ENCODE measurements around the gene EOGT.

The EOGT gene

DNA sequence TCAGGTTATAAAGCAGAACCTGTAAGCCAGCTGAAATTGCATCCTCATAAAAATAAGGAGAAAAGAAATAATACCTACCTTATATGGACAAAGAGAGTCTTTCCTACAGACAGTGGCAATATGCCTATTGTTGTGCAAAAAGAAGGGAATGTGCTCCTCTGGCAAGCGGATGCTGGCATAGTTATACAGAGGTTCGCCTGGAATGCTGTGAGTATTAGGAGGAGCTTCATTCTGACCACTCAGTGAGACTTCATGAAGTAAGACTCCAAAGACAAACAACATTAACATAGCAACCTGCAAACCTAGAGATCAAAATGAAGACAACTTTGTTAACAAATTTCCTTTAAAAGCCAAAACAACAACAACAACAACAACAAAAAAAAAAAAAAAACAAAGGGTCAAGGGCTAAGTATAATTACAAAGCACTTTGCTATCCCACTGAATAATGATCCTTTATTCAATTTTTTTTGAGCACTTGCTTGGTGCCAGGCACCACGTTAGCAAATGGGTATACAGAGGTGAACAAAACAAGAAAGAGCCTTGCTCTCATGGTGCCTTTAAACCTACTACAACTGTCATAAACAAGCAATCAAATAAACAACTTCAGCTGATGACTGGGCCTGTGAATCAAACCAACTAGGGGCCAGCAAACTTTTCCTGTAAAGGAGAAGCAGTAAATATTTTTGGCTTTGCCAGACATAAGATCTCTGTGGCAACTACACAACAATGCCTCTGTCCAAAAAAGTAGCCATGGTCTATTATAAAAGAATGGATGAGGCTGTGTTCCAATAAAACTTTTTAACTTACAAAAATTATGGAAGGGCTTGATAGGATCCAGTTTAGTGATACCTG lies 3.7 kb downstream of the EOGT start:
- TF ChIP-seq, protein P1, sequence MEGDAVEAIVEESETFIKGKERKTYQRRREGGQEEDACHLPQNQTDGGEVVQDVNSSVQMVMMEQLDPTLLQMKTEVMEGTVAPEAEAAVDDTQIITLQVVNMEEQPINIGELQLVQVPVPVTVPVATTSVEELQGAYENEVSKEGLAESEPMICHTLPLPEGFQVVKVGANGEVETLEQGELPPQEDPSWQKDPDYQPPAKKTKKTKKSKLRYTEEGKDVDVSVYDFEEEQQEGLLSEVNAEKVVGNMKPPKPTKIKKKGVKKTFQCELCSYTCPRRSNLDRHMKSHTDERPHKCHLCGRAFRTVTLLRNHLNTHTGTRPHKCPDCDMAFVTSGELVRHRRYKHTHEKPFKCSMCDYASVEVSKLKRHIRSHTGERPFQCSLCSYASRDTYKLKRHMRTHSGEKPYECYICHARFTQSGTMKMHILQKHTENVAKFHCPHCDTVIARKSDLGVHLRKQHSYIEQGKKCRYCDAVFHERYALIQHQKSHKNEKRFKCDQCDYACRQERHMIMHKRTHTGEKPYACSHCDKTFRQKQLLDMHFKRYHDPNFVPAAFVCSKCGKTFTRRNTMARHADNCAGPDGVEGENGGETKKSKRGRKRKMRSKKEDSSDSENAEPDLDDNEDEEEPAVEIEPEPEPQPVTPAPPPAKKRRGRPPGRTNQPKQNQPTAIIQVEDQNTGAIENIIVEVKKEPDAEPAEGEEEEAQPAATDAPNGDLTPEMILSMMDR (IDR thresholded peaks at IDR 0.05): no peak
- no peak for TF ChIP-seq ZFX (IDR thresholded peaks at IDR 0.05; ENCODE audit: borderline replicate concordance)
- no peak overlapping the region for H3K27ac ChIP-seq

DNA sequence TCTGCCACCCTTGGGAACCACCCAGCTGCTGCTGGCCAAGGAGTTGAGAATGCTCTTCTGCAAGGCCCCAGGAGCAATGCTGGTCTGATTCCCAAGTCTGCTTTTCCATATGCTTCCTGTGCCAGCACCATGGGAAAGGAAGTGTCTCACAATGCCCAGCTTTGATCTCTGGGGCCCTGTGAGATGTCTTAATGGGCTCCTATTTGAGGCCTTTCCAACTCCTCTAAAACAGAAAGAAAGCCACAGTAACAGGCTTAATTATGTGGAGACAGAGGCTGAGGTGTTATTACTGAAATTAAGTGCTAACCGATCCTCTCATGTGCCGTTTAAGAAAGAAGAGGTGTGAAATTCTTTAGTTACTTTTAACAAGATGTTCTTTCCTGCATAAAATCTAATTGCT lies 4.5 kb downstream of the EOGT start:
- no peak overlapping the region for H3K27ac ChIP-seq
- TF ChIP-seq, protein P1 (IDR thresholded peaks at IDR 0.05): no peak

DNA sequence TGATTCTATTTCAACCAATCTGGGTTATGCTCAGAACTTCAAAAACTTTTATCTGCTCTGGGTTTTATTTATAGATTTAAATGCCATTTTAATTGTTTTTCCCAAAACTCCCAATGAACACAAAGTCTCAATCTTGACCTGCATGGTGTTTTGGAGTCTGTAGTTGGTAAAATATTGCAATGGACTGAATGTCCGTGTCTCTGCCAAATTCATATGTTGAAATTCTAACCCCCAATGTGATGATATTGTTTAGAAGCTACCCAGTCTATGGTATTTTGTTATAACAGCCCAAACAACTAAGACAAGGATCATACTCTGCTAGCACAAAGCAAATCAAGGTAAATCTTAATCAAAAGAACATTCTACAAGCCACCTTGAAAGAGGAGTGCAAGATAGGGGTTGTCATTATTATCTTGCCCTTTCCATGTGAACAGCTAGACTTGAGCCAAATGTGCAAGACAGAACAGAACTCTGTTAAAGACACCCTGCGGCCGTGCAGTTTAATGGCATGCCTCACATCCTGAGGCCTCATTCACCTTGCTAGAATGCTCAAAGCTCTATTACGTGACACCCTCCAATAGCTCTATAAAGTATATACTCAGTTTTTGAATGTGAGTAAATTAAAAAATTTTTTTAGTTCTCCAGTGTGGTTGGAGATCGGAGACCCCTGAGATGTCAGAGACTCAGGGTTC lies 7.5 kb downstream of the EOGT start:
- TF ChIP-seq, protein P1 (IDR thresholded peaks at IDR 0.05): no peak
- no peak for TF ChIP-seq ZFX (IDR thresholded peaks at IDR 0.05; ENCODE audit: borderline replicate concordance)
- no peak overlapping the region for H3K27ac ChIP-seq

DNA sequence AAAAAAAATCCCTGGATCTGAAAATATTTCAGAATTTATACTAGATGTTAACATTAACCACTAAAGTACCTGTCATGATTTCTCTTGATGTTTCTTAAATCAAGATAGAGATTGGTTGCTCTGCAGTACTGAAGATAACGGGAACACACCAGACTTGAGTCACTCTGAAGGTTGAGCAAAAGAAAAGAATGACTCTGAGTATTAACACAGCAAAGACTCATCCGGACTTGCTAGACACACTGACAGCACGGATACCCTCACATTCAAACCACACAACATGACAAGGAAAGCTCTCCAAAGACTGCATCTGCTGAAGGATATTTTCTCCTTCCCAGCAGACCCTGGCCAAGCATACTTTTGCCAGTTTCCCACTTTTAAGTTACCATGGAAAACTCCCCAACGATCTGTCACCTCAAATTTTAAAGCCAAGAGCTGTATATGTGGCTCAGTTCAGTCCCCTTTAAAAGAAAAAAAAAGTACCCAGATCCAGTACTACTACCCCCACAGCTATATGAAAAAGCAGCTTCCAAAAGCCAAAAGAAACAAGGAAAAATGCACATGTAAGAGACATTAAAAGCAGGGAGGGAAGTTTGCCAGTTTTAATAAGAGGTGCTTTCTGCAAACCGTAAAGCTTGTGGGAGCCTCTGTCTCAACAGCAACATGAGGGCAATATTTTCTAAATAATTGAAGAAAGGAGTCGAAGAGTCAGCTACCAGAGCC lies 8.3 kb downstream of the EOGT start:
- no peak for TF ChIP-seq ZFX (IDR thresholded peaks at IDR 0.05; ENCODE audit: borderline replicate concordance)
- TF ChIP-seq, protein P1 (IDR thresholded peaks at IDR 0.05): no peak
- H3K27ac ChIP-seq: no peak overlapping the region

DNA sequence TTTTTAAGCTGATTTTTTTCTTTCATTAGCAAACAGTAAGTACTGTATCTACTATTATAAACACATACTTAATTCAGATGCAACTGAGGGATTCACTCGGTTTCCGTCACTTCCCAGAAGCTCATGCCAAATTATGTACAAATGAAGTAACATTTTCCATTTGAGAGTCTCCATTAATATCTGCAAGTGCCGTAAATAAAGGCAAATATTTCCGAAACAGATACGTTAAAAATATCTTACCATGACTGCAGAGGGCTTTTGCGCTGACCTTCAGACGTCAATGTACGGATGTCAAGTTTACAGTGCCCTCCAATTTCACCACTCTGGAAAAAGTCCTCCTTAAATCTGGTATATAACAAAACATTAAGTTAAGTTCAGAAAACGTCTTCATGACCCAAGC lies 9.3 kb downstream of the EOGT start:
- H3K27ac ChIP-seq: no peak overlapping the region
- no peak for TF ChIP-seq ZFX (IDR thresholded peaks at IDR 0.05; ENCODE audit: borderline replicate concordance)
- TF ChIP-seq, protein P1 (IDR thresholded peaks at IDR 0.05): no peak

DNA sequence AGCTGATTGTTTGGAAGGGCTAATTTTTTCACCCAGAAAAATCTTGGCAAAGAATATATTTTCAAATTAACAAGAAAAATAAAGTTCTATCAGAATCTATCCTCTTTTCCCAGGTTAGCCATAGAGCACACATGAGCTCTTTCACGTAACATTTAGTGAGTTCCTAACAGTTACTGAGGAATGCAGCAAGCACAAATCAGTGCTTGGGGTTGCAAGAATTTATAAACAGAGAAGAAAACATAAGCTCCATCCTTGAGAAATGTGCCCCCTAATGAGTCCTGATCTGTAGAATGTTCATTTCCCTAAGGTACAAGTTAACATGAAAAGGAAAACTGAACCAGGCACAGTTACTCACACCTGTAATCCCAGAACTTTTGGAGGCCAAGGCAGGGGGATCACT lies 13.9 kb downstream of the EOGT start:
- H3K27ac ChIP-seq: no peak overlapping the region
- TF ChIP-seq, protein P1 (IDR thresholded peaks at IDR 0.05): no peak
- TF ChIP-seq ZFX (IDR thresholded peaks at IDR 0.05; ENCODE audit: borderline replicate concordance): no peak

Measured in 22Rv1 (cell line).